ENCODE measurements around the gene TECTB. TPM values are rescaled to one million over a fixed set of nuclear protein-coding genes. Genes with fewer than 3 reads are reported as not detected.

The TECTB gene
- total RNA-seq = not detected
- polyA plus RNA-seq = not detected
- total RNA-seq = 0 reads per million in 6 experiments

GRCh38 chr10:112283100-112283499 lies at the start of gene TECTB:
TSS of gene TECTB (plus strand) at chr10:112283400. CDS start at chr10:112283735, 335 bp downstream.
- no peaks in the 10 kb centered on the region for H3K36me3 Mint-ChIP-seq
- no peak for ATAC-seq
- H3K4me3 Mint-ChIP-seq = no peak within 1 kb of the TSS
- no peaks in the 10 kb centered on the region for H3K4me1 Mint-ChIP-seq
- no peak for DNase-seq
- H3K27ac Mint-ChIP-seq = no peak within 1 kb of the TSS
- H3K27me3 Mint-ChIP-seq = peaks cover 8 to 45% (median 24%) of the 10 kb centered on the region in 5 donors
- POLR2A ChIA-PET = no interaction called here
- peaks cover 0 to 1% (median 0%) of the 10 kb centered on the region in 9 donors for H3K9me3 Mint-ChIP-seq

- ATAC-seq (no peak), DNase-seq (no peak)
- POLR2A ChIA-PET = no interaction called here
- Mint-ChIP-seq H3K27ac (no peak overlapping the region), H3K36me3 (peaks cover 0 to 4% (median 0%) of the 10 kb centered on the region in 3 donors), H3K9me3 (peaks cover 0 to 29% (median 13%) of the 10 kb centered on the region in 9 donors), H3K27me3 (peaks cover 6 to 12% (median 9%) of the 10 kb centered on the region in 5 donors), H3K4me1 (no peaks in the 10 kb centered on the region), H3K4me3 (no peak overlapping the region)
Observed at GRCh38 chr10:112235141-112235540, 48.1 kb upstream of the TECTB start.

- Mint-ChIP-seq H3K9me3 (peaks cover 0 to 33% (median 15%) of the 10 kb centered on the region in 9 donors), H3K36me3 (peaks cover 0 to 6% (median 0%) of the 10 kb centered on the region in 3 donors), H3K27me3 (peaks cover 8 to 14% (median 10%) of the 10 kb centered on the region in 5 donors), H3K4me1 (no peaks in the 10 kb centered on the region), H3K4me3 (no peak overlapping the region), H3K27ac (no peak overlapping the region)
- ATAC-seq = no peak
- POLR2A ChIA-PET = no interaction called here
- DNase-seq = no peak
Observed at GRCh38 chr10:112235920-112236319, 47.3 kb upstream of the TECTB start.

GRCh38 chr10:112236486-112236885 lies 46.7 kb upstream of the TECTB start:
- DNase-seq = no peak
- Mint-ChIP-seq H3K27me3 (peaks cover 10 to 20% (median 12%) of the 10 kb centered on the region in 5 donors), H3K4me1 (no peaks in the 10 kb centered on the region), H3K27ac (no peak overlapping the region), H3K9me3 (peaks cover 0 to 39% (median 21%) of the 10 kb centered on the region in 9 donors), H3K4me3 (no peak overlapping the region), H3K36me3 (peaks cover 0 to 12% (median 0%) of the 10 kb centered on the region in 3 donors)
- POLR2A ChIA-PET = no interaction called here
- ATAC-seq = no peak

GRCh38 chr10:112239347-112239746 lies 43.9 kb upstream of the TECTB start:
- POLR2A ChIA-PET = no interaction called here
- Mint-ChIP-seq H3K27me3 (peaks cover 12 to 39% (median 14%) of the 10 kb centered on the region in 5 donors), H3K27ac (no peak overlapping the region), H3K4me3 (no peak overlapping the region), H3K36me3 (peaks cover 0 to 12% (median 2%) of the 10 kb centered on the region in 3 donors), H3K9me3 (peaks cover 0 to 44% (median 21%) of the 10 kb centered on the region in 9 donors), H3K4me1 (no peaks in the 10 kb centered on the region)
- DNase-seq (no peak), ATAC-seq (no peak)

GRCh38 chr10:112240441-112240840 lies 42.8 kb upstream of the TECTB start:
- Mint-ChIP-seq H3K4me1 (no peaks in the 10 kb centered on the region), H3K9me3 (peaks cover 0 to 44% (median 21%) of the 10 kb centered on the region in 9 donors), H3K27me3 (peaks cover 12 to 38% (median 14%) of the 10 kb centered on the region in 5 donors), H3K27ac (no peak overlapping the region), H3K36me3 (peaks cover 0 to 12% (median 2%) of the 10 kb centered on the region in 3 donors), H3K4me3 (no peak overlapping the region)
- POLR2A ChIA-PET = no interaction called here
- ATAC-seq (no peak), DNase-seq (no peak)

- Mint-ChIP-seq H3K4me1 (no peaks in the 10 kb centered on the region), H3K27me3 (peaks cover 12 to 38% (median 14%) of the 10 kb centered on the region in 5 donors), H3K27ac (no peak overlapping the region), H3K4me3 (no peak overlapping the region), H3K36me3 (peaks cover 0 to 12% (median 2%) of the 10 kb centered on the region in 3 donors), H3K9me3 (peaks cover 0 to 44% (median 20%) of the 10 kb centered on the region in 9 donors)
- POLR2A ChIA-PET = no interaction called here
- ATAC-seq = no peak
- DNase-seq = no peak
Observed at GRCh38 chr10:112241651-112242341, 41.4 kb upstream of the TECTB start.

- Mint-ChIP-seq H3K4me1 (no peaks in the 10 kb centered on the region), H3K9me3 (peaks cover 0 to 37% (median 20%) of the 10 kb centered on the region in 9 donors), H3K27me3 (peaks cover 9 to 38% (median 14%) of the 10 kb centered on the region in 5 donors), H3K36me3 (peaks cover 0 to 12% (median 2%) of the 10 kb centered on the region in 3 donors), H3K4me3 (no peak overlapping the region), H3K27ac (no peak overlapping the region)
- DNase-seq = no peak
- ATAC-seq = no peak
- POLR2A ChIA-PET = no interaction called here
Observed at GRCh38 chr10:112242769-112243168, 40.4 kb upstream of the TECTB start.

- DNase-seq = no peak
- no peak overlapping the region for H3K4me3 Mint-ChIP-seq
- POLR2A ChIA-PET = no interaction called here
Observed at GRCh38 chr10:112243713-112244112, 39.5 kb upstream of the TECTB start.

GRCh38 chr10:112244197-112244596 lies 39.0 kb upstream of the TECTB start:
- POLR2A ChIA-PET = no interaction called here
- Mint-ChIP-seq H3K4me1 (no peaks in the 10 kb centered on the region), H3K36me3 (peaks cover 2 to 12% (median 6%) of the 10 kb centered on the region in 3 donors), H3K27me3 (peaks cover 5 to 38% (median 14%) of the 10 kb centered on the region in 5 donors), H3K9me3 (peaks cover 0 to 30% (median 21%) of the 10 kb centered on the region in 9 donors), H3K4me3 (no peak overlapping the region), H3K27ac (no peak overlapping the region)
- DNase-seq (no peak), ATAC-seq (no peak)

More at GRCh38 chr10:112243713-112244112, 39.5 kb upstream of the TECTB start:
- ATAC-seq = no peak
- H3K27ac Mint-ChIP-seq = no peak overlapping the region
- H3K27me3 Mint-ChIP-seq = peaks cover 5 to 38% (median 14%) of the 10 kb centered on the region in 5 donors
- H3K9me3 Mint-ChIP-seq = peaks cover 0 to 31% (median 20%) of the 10 kb centered on the region in 9 donors
- peaks cover 2 to 12% (median 4%) of the 10 kb centered on the region in 3 donors for H3K36me3 Mint-ChIP-seq
- H3K4me1 Mint-ChIP-seq = no peaks in the 10 kb centered on the region

GRCh38 chr10:112247791-112248190 lies 35.4 kb upstream of the TECTB start:
- ATAC-seq = no peak
- H3K4me3 Mint-ChIP-seq = no peak overlapping the region
- no peak overlapping the region for H3K27ac Mint-ChIP-seq
- no peak for DNase-seq
- peaks cover 0 to 29% (median 16%) of the 10 kb centered on the region in 9 donors for H3K9me3 Mint-ChIP-seq
- no peaks in the 10 kb centered on the region for H3K4me1 Mint-ChIP-seq
- peaks cover 2 to 19% (median 9%) of the 10 kb centered on the region in 5 donors for H3K27me3 Mint-ChIP-seq
- POLR2A ChIA-PET = no interaction called here
- H3K36me3 Mint-ChIP-seq = peaks cover 0 to 16% (median 2%) of the 10 kb centered on the region in 3 donors

- Mint-ChIP-seq H3K27me3 (peaks cover 0 to 16% (median 4%) of the 10 kb centered on the region in 5 donors), H3K4me1 (no peaks in the 10 kb centered on the region), H3K4me3 (no peak overlapping the region), H3K36me3 (peaks cover 0 to 16% (median 0%) of the 10 kb centered on the region in 3 donors), H3K27ac (no peak overlapping the region), H3K9me3 (peaks cover 0 to 29% (median 16%) of the 10 kb centered on the region in 9 donors)
- POLR2A ChIA-PET = no interaction called here
- ATAC-seq (no peak), DNase-seq (no peak)
Observed at GRCh38 chr10:112248584-112249295, 34.5 kb upstream of the TECTB start.

GRCh38 chr10:112249722-112250121 lies 33.5 kb upstream of the TECTB start:
- Mint-ChIP-seq H3K4me3 (no peak overlapping the region), H3K36me3 (peaks cover 0 to 16% (median 0%) of the 10 kb centered on the region in 3 donors), H3K27ac (no peak overlapping the region), H3K4me1 (no peaks in the 10 kb centered on the region), H3K9me3 (peaks cover 0 to 29% (median 16%) of the 10 kb centered on the region in 9 donors), H3K27me3 (peaks cover 0 to 9% (median 4%) of the 10 kb centered on the region in 5 donors)
- POLR2A ChIA-PET = no interaction called here
- no peak for ATAC-seq
- no peak for DNase-seq

Data from naive thymus-derived CD8-positive, alpha-beta T cell (primary cell).